ENCODE results near the gene GDA.

The GDA gene

DNA sequence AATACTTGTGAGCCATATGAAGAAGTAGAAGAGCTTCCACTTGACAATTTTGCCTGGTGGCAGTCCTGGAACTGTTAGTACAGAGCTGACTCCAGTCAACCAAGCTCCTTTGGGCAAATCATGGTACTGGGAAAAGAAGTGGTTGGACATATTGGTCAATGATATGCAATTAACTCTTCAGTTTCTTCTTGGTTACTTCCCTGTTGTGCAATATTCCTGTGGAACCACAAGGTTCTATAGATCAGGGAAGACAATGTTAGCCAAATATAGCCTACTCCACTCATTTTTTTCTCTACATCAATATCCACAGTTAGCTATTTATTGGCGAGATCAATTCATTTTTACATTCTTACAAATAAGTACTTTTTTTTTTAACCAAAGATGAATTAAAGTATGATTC, 14.4 kb upstream of the GDA start:
- Histone ChIP-seq H3K14ac (ENCODE audit: low read length in 2 of 2) (no peak overlapping the region), H2BK120ac (ENCODE audit: low read depth, low read length) (no peak overlapping the region), H2BK5ac (ENCODE audit: low read depth, low read length, poor library complexity, severe bottlenecking) (no peak overlapping the region), H3K18ac (ENCODE audit: low read depth in 1 of 2, low read length in 2 of 2) (no peak overlapping the region), H4K8ac (ENCODE audit: low read length) (no peak overlapping the region), H3K36me3 (ENCODE audit: control insufficient read depth in 1 of 2, insufficient read depth in 2 of 2, low read depth in 1 of 2, low read length in 2 of 2) (no peaks in the 10 kb centered on the region), H2AK5ac (ENCODE audit: low read length, severe bottlenecking) (no peak overlapping the region), H3K27me3 (ENCODE audit: control insufficient read depth in 1 of 2, insufficient read depth in 1 of 2, low read length in 2 of 2) (peaks cover 0 to 2% of the 10 kb centered on the region in 2 experiments), H3K27ac (ENCODE audit: low read length, poor library complexity, severe bottlenecking) (no peak overlapping the region), H2BK15ac (ENCODE audit: low read depth, poor library complexity, severe bottlenecking) (no peak overlapping the region), H3K4me3 (ENCODE audit: insufficient read depth in 1 of 2, low read depth in 1 of 2, low read length in 2 of 2) (no peak overlapping the region), H3K9me3 (ENCODE audit: control insufficient read depth, low read length) (no peaks in the 10 kb centered on the region), H2AFZ (ENCODE audit: low read depth, low read length) (no peak overlapping the region), H3K4ac (ENCODE audit: low read depth in 1 of 2, low read length in 2 of 2) (no peak overlapping the region), H3K4me1 (ENCODE audit: control insufficient read depth, insufficient read depth, low read depth, low read length) (no peaks in the 10 kb centered on the region), H3K79me1 (replicated peaks; ENCODE audit: low read length, poor library complexity, severe bottlenecking) (no peaks in the 10 kb centered on the region), H4K91ac (ENCODE audit: low read length) (no peak overlapping the region), H3K23ac (ENCODE audit: low read length in 2 of 2) (no peak overlapping the region), H2BK12ac (ENCODE audit: low read length in 2 of 2) (no peak overlapping the region), H3K4me2 (ENCODE audit: low read length, poor library complexity, severe bottlenecking) (no peak overlapping the region), H3K9ac (ENCODE audit: low read length) (no peak overlapping the region)
- no peak for DNase-seq
- no CpG with 5 or more reads among the region's 1 CpG for WGBS

DNA sequence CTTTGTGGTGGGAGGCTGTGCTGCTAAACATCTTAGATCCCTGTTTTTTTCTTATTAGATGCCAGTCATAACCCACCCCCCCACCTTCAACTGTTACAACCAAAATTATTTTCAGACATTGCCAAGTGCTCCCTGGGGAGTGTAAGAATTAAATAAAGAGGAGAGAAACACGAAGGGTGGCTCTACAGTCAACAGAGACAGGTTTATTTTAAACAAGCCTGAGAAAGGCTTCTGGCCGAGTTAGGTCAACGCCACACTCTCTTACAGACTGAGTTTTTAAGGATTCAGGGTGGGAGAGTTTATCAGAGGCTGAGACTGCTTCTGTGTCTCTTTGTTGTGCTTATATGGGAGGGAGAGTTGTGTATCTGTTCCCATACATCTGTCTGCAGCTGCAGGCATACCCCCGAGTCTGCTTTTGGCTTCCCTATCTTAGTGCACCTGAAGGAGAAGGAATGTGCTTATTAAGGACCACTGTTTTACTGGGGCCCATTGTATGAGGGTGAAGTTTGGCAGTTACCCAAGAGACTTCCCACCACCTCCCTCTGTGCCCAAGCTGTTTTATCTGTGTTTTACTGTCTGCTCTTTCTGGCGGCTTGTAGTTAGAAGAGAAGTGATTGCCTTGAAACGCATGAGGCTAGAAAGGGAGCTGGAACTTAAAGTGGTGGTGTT, 11.4 kb upstream of the GDA start:
- Histone ChIP-seq H3K27me3 (ENCODE audit: control insufficient read depth in 1 of 2, insufficient read depth in 1 of 2, low read length in 2 of 2) (peaks cover 0 to 6% of the 10 kb centered on the region in 2 experiments), H3K36me3 (ENCODE audit: control insufficient read depth in 1 of 2, insufficient read depth in 2 of 2, low read depth in 1 of 2, low read length in 2 of 2) (no peaks in the 10 kb centered on the region), H2BK12ac (ENCODE audit: low read length in 2 of 2) (no peak overlapping the region), H2BK15ac (ENCODE audit: low read depth, poor library complexity, severe bottlenecking) (no peak overlapping the region), H3K9me3 (ENCODE audit: control insufficient read depth, low read length) (no peaks in the 10 kb centered on the region), H3K18ac (ENCODE audit: low read depth in 1 of 2, low read length in 2 of 2) (no peak overlapping the region), H4K8ac (ENCODE audit: low read length) (no peak overlapping the region), H3K4ac (ENCODE audit: low read depth in 1 of 2, low read length in 2 of 2) (no peak overlapping the region), H3K14ac (ENCODE audit: low read length in 2 of 2) (no peak overlapping the region), H3K4me3 (ENCODE audit: insufficient read depth in 1 of 2, low read depth in 1 of 2, low read length in 2 of 2) (no peak overlapping the region), H3K4me2 (ENCODE audit: low read length, poor library complexity, severe bottlenecking) (no peak overlapping the region), H2AK5ac (ENCODE audit: low read length, severe bottlenecking) (no peak overlapping the region), H4K91ac (ENCODE audit: low read length) (no peak overlapping the region), H3K9ac (ENCODE audit: low read length) (no peak overlapping the region), H3K4me1 (ENCODE audit: control insufficient read depth, insufficient read depth, low read depth, low read length) (no peaks in the 10 kb centered on the region), H3K27ac (ENCODE audit: low read length, poor library complexity, severe bottlenecking) (no peak overlapping the region), H3K79me1 (replicated peaks; ENCODE audit: low read length, poor library complexity, severe bottlenecking) (no peaks in the 10 kb centered on the region), H3K23ac (ENCODE audit: low read length in 2 of 2) (no peak overlapping the region), H2AFZ (ENCODE audit: low read depth, low read length) (no peak overlapping the region), H2BK120ac (ENCODE audit: low read depth, low read length) (no peak overlapping the region), H2BK5ac (ENCODE audit: low read depth, low read length, poor library complexity, severe bottlenecking) (no peak overlapping the region)
- DNase-seq = no peak
- WGBS = 82% methylated on average over 6 of the region's 6 CpGs

DNA sequence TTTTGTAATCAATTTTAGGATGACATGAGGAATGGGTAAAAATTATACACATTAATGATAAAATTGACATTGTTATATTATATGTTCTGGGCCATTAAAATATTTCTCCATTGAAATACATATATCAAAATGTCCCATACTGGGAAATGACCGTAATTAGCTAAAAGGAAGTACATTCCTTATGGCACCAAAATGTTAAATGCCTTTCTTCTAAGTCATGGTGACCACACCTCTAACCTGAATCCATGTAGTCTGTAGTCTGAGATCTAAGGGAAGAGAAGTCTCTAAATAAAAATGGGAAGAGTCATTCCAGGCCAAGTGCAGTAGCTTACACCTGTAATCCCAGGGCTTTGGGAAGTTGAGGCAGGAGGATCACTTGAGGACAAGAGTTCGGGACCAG, 10.0 kb upstream of the GDA start:
- no CpG with 5 or more reads among the region's 2 CpGs for WGBS
- peaks cover 0 to 6% of the 10 kb centered on the region in 2 experiments for H3K27me3 ChIP-seq (ENCODE audit: control insufficient read depth in 1 of 2, insufficient read depth in 1 of 2, low read length in 2 of 2)
- no peak overlapping the region for H2BK5ac ChIP-seq (ENCODE audit: low read depth, low read length, poor library complexity, severe bottlenecking)
- no peak overlapping the region for H3K4me3 ChIP-seq (ENCODE audit: insufficient read depth in 1 of 2, low read depth in 1 of 2, low read length in 2 of 2)
- H3K4ac ChIP-seq (ENCODE audit: low read depth in 1 of 2, low read length in 2 of 2) = no peak overlapping the region
- no peak overlapping the region for H2BK120ac ChIP-seq (ENCODE audit: low read depth, low read length)
- no peaks in the 10 kb centered on the region for H3K36me3 ChIP-seq (ENCODE audit: control insufficient read depth in 1 of 2, insufficient read depth in 2 of 2, low read depth in 1 of 2, low read length in 2 of 2)
- no peak overlapping the region for H2BK15ac ChIP-seq (ENCODE audit: low read depth, poor library complexity, severe bottlenecking)
- no peak overlapping the region for H3K14ac ChIP-seq (ENCODE audit: low read length in 2 of 2)
- H4K8ac ChIP-seq (ENCODE audit: low read length) = no peak overlapping the region
- H3K23ac ChIP-seq (ENCODE audit: low read length in 2 of 2) = no peak overlapping the region
- no peak overlapping the region for H3K18ac ChIP-seq (ENCODE audit: low read depth in 1 of 2, low read length in 2 of 2)
- DNase-seq = no peak
- H3K4me1 ChIP-seq (ENCODE audit: control insufficient read depth, insufficient read depth, low read depth, low read length) = no peaks in the 10 kb centered on the region
- H2BK12ac ChIP-seq (ENCODE audit: low read length in 2 of 2) = no peak overlapping the region
- no peak overlapping the region for H3K4me2 ChIP-seq (ENCODE audit: low read length, poor library complexity, severe bottlenecking)
- H3K9ac ChIP-seq (ENCODE audit: low read length) = no peak overlapping the region
- no peak overlapping the region for H2AFZ ChIP-seq (ENCODE audit: low read depth, low read length)
- H4K91ac ChIP-seq (ENCODE audit: low read length) = no peak overlapping the region
- H3K27ac ChIP-seq (ENCODE audit: low read length, poor library complexity, severe bottlenecking) = no peak overlapping the region
- no peaks in the 10 kb centered on the region for H3K9me3 ChIP-seq (ENCODE audit: control insufficient read depth, low read length)
- H2AK5ac ChIP-seq (ENCODE audit: low read length, severe bottlenecking) = no peak overlapping the region
- H3K79me1 ChIP-seq (replicated peaks; ENCODE audit: low read length, poor library complexity, severe bottlenecking) = no peaks in the 10 kb centered on the region

DNA sequence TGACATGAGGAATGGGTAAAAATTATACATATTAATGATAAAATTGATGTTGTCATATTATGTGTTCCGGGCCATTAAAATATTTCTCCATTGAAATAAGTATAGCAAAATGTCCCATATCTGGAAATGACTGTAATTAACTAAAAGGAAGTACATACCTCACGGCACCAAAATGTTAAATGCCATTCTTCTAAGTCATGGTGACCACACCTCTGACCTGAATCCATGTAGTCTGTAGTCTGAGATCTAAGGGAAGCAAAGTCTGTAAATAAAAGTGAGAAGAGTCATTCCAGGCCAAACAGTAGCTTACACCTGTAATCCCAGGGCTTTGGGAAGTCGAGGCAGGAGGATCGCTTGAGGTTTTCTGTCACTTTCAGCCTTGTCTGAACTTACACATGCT, 8.7 kb upstream of the GDA start:
- no peak overlapping the region for H2BK12ac ChIP-seq (ENCODE audit: low read length in 2 of 2)
- no peak overlapping the region for H3K14ac ChIP-seq (ENCODE audit: low read length in 2 of 2)
- no peak overlapping the region for H2BK5ac ChIP-seq (ENCODE audit: low read depth, low read length, poor library complexity, severe bottlenecking)
- no peak overlapping the region for H3K27ac ChIP-seq (ENCODE audit: low read length, poor library complexity, severe bottlenecking)
- no peak overlapping the region for H4K91ac ChIP-seq (ENCODE audit: low read length)
- H3K4me1 ChIP-seq (ENCODE audit: control insufficient read depth, insufficient read depth, low read depth, low read length) = no peaks in the 10 kb centered on the region
- no peak overlapping the region for H3K18ac ChIP-seq (ENCODE audit: low read depth in 1 of 2, low read length in 2 of 2)
- H3K27me3 ChIP-seq (ENCODE audit: control insufficient read depth in 1 of 2, insufficient read depth in 1 of 2, low read length in 2 of 2) = peaks cover 0 to 6% of the 10 kb centered on the region in 2 experiments
- no peak overlapping the region for H2BK15ac ChIP-seq (ENCODE audit: low read depth, poor library complexity, severe bottlenecking)
- no peak overlapping the region for H2AK5ac ChIP-seq (ENCODE audit: low read length, severe bottlenecking)
- no peak overlapping the region for H4K8ac ChIP-seq (ENCODE audit: low read length)
- H3K23ac ChIP-seq (ENCODE audit: low read length in 2 of 2) = no peak overlapping the region
- no peaks in the 10 kb centered on the region for H3K79me1 ChIP-seq (replicated peaks; ENCODE audit: low read length, poor library complexity, severe bottlenecking)
- no peak overlapping the region for H3K9ac ChIP-seq (ENCODE audit: low read length)
- H3K4me2 ChIP-seq (ENCODE audit: low read length, poor library complexity, severe bottlenecking) = no peak overlapping the region
- no peak overlapping the region for H3K4ac ChIP-seq (ENCODE audit: low read depth in 1 of 2, low read length in 2 of 2)
- 80% methylated on average over 1 of the region's 4 CpGs for WGBS
- no peak overlapping the region for H2BK120ac ChIP-seq (ENCODE audit: low read depth, low read length)
- H3K9me3 ChIP-seq (ENCODE audit: control insufficient read depth, low read length) = no peaks in the 10 kb centered on the region
- no peak overlapping the region for H2AFZ ChIP-seq (ENCODE audit: low read depth, low read length)
- no peak overlapping the region for H3K4me3 ChIP-seq (ENCODE audit: insufficient read depth in 1 of 2, low read depth in 1 of 2, low read length in 2 of 2)
- no peak for DNase-seq
- no peaks in the 10 kb centered on the region for H3K36me3 ChIP-seq (ENCODE audit: control insufficient read depth in 1 of 2, insufficient read depth in 2 of 2, low read depth in 1 of 2, low read length in 2 of 2)
